Measurements from ENCODE around the gene FIG4.
"Not testable (repeated sequence)": the region's sequence is repeated elsewhere in the genome, so short reads cannot be mapped to it uniquely, and the experiment has no call there.

FIG4 gene

DNA sequence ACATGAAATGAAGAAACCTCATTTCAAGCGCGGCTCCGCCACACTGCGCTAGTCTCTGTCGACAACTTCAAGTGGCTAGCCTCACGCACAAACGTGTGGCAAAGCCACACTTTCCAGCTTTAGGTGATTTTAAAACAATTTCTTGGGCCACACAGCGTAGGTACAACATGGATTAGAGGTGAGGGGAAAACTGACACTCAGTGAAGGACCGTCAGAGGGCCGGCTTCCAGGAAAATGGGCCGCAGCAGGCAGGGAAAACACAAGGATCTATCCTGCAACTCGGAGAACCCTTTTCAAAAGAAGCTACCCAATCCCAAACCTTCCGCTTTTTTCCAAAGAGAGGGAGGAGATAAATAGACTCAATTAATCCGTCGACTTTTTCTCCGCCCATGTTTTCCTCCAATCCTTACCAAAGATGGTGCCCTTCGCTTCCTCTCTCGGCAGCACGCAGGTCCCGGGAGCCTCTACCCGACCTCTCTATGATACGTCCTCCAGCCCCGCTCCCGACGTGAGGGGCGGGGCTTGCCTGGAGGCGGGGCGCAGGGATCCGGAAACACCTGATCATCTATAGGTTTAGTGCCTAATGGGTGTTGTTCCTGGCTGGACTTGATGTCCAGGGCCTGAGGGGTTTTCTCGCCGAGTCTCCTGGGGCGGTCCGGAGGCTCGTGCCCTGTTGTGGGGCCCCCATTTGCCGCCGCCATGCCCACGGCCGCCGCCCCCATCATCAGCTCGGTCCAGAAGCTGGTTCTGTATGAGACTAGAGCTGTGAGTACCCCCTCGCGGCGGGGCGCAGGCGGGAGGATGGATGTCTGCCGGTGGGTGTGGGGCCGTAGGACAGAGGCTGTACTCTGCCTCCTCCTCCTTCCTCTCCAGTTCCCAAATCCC is at the start of gene FIG4, which contains the start of gene AK9:
FIG4 (plus strand) TSS at position 560 of the 885 bp plus-strand sequence; CDS start at position 700, 140 bp downstream.
AK9 (minus strand) TSS at position 466 of the 885 bp plus-strand sequence. CDS start 15,457 bp downstream, outside the sequence.
- peak; percentile 87 for DNase-seq

DNA sequence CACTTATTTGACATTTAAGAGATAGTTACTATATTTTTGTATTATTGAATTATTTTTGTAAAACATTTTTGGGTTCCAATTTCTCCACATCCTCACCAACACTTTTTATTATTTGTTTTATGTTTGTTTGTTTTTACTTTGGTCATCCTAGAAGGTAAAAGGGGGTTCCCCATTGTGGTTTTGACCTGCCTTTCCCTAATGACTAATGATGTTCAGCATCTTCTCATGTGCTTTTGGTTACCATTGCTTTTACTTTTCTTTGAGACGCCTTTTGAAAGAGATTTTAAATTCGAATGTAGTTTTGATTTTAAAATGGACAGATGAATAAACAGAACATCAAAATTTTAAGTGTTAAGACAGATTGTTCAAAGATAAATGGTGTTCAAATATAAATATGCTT is 47.0 kb upstream of the FIG4 start:
- no peak for DNase-seq

DNA sequence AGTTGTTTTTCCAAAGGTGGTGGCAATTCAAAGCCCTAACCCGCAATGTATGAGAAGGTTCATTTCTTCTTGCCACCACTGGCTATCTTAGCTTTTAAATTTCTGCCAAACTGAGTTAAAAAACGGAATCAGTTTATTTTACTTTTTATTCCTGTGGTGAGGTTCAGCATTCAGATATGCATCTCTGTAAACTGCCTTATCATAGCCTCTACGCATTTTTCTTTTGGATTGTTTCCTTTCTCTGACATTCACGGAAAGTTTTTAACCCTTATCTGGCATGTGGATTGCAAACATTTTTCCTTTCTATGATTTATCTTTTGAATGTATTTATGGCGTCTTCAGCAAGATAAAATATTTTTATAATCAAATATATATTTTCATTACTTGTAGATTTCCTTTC is 37.8 kb upstream of the FIG4 start:
- no peak for DNase-seq

GRCh38 chr6:109655761-109656262 is 35.3 kb upstream of the FIG4 start:
- DNase-seq: no peak

GRCh38 chr6:109660526-109661320 is 30.4 kb upstream of the FIG4 start:
- DNase-seq: no peak

DNA sequence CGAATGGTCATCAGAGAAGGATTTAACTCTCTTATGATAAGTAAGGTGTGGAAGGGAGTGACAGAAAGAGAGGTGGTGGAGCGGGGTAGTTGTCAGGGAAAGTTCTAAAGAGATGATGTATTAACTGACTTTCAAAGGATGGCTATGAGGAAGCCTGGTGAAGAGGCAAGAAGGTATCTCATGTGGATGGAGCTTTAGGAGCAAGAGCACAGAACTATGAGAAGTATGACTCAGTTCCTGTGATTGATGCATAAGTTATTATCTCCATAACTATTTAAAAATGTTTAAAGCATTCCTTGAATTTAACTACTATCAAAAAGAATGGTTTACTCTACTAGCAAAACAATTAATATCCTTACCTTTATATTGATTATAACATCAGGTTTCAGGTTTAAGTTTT is 28.9 kb upstream of the FIG4 start:
- no peak for DNase-seq

DNA sequence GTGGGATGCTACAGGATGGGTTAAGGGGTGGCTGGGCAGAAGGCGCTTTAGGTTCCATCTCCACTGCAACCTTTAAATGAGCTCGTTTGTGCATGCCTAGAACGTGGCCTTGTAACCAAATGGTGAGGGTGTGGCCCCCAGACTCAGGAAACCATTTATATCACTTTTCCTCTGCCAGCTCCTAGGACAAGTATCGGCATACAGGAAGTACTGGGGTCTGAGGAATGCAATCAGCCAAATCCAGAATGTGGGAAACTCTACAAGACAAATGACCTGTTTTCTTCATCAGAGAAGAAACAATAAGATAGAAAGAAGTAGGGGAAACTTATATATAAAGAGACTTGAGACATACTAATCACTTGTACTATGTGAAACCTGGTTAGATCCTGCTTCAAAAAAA is 21.3 kb upstream of the FIG4 start:
- no peak for DNase-seq

- no peak for DNase-seq
These were observed 19.4 kb upstream of the FIG4 start for GRCh38 chr6:109671733-109672132.

DNA sequence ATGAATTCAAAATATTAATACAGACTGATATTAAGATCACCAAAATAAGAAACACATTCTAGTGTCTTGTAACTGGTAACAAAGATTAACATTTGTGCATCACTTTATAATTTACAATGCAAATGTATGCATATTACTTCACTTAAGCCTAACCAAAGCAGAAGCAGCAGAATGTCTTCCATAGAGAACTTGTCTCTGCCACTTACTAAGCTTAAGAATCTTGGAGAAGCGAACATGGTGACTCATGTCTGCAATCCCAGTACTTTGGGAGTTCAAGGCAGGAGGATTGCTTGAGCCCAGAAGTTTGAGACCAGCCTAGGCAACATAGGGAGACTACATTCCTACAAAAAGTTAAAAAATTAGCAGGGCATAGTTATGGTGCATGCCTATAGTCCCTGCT is 18.9 kb upstream of the FIG4 start:
- DNase-seq: no peak

DNA sequence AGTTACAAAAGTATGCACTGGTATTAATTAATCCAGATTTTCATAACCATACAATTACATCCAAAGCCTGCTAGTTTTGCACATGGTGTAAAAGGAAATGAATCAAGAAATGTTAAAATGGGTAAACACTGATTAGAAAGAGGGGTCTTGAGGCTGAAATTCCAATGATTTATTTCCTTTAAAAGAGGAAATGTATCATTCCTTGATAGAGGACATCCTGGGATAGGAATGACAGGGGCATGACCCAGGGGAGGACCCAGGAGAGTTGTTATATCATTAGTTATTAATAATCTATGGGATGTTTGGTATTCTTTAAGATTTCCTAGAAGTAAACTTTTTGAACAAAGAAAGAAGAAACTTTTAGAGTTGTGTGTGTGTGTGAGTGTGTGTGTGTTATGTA is 18.3 kb upstream of the FIG4 start:
- DNase-seq: no peak

DNA sequence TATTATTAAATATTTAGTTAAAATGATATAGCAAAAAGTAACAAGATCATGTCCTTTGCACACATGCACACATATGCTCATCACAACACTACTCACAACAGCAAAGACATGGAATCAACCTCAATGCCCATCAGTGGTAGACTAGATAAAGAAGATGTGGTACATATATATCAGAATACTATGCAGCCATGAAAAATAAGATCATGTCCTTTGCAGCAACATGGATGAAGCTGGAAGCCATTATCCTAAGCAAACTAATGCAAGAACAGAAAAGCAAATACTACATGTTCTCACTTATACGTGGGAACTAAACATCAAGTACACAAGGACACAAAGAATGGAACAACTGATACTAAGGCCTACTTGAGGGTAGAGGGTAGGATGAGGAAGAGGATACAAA is 14.4 kb upstream of the FIG4 start:
- DNase-seq: no peak

DNA sequence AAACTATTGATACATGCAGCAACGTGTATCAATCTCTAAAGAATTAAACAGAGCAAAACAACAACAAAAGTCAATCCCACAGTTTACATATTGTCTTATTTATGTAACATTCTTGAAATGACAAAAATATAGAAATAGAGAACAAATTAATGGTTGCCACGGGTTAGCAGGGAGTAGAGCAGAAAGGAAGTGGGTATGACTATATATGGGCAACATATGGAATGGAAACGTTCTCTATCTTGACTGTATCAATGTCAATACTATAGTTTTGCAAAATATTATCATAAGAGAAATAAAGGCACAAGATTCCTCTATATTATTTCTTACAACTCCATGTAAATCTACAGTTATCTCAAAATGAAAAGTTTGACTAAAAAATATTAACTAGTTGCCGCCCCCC is 12.9 kb upstream of the FIG4 start:
- no peak for DNase-seq

- not testable (repeated sequence) for DNase-seq
These were observed 12.2 kb upstream of the FIG4 start for GRCh38 chr6:109678661-109679505.

DNA sequence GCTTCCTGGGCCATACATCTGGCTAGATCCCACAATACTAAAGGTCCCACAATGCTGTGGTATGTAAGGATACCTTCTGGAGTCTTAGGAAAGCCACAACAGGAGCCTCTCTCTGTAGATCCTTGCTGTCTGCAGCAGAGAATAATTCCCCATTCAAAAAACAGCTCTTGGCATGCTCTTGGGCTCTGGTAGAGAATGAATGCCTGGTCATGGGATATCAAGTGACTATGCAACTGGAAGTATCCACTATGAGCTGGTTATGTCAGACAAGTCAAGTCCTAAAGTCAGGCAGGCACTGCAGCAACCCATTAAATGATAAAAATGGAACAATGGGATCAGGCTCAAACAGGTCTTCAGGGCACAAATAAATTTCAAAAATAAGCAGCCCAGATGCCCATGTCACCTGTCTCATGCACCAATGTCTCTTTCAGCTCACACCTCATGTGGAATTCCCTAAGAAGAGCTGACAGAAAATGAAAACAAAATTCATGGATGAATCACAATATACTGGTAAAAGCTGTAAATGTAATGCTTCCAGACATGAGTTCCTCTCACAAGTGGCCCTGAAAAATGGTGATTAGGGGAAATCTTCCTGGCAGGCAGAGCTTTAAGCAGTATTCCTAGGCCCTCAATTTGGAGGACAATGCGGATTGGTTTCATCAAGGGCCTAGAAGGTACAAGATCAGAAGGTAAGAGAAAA is 4.4 kb upstream of the FIG4 start:
- DNase-seq: no peak

DNA sequence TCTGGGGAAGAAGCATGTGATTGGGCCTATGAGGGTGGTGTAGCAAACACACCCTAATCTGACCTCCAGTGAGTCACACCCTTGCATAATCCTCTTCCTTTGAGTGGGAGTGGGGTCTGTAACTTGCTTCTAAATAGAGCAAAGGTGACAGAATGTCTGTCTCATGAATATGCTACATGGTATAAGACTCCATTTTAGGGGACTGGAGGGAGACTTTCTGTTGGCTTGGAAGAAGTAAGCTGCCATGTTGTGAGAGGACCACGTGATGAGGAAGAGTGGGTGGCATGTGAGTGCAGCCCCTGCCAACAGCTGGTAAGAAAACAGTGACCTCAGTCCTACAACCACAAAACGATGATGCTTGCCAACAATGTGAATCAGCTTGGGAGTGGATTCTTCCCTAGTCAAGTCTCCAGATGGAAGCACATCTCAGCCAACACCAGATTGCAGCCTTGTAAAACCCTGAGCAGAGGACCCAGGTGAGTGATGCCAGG is 3.8 kb upstream of the FIG4 start:
- DNase-seq: no peak

DNA sequence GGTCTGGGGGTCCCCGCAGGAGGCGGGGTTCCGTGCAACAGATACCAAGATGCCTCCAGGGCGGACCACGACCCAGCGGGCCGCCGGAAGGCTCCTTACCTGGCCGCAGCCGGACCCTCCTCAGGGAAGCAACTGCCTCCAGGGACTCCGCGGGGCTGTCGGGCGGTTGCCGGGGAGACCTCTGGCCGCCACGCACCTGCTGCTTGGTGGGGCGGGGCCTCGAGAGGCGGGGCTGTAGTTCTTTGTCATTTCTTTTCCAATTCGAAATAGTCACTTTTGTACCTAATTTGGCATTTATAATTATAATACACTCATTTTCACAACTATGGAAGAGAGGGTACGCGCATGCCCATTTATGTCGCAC is 741 bp upstream of the FIG4 start:
- peak; percentile 55 for DNase-seq

DNA sequence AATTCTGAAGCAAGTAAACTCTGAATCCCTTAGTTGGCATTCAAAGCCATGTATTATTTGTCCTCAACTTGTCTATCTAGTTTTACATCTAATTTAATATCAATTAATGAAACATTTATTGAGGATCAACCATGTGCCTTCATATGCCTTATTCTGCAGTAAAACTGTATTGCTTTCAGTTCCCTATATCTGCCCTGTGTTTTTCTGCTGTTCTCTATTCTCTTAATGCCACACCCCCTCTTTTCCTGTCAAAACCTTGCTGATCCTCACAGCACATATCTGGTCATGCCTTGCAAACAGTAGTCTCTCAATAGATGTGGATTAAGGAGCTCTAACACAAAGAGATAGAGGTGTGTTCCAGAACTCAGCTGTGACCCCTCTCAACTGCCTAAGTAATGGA is 2.0 kb downstream of the FIG4 start:
- no peak for DNase-seq

- no peak for DNase-seq
These were observed 4.4 kb downstream of the FIG4 start for GRCh38 chr6:109695468-109695867.

DNA sequence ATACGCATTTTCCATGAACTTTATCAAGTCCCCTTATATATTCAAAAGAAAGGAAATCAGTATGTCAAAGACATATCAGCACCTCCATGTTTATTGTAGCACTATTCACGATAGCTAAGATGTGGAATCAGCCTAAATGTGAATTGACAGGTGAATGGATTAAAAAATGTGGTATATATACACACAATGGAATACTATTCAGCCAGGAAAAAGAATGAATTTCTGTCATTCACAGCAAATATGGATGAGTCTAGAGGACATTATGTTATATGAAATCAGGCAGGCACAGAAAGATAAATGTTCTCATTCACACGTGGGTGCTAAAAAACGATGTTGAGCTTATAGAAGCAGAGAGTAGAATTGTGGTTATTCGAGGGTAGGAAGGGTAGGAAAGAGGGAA is 5.3 kb downstream of the FIG4 start:
- no peak for DNase-seq

DNA sequence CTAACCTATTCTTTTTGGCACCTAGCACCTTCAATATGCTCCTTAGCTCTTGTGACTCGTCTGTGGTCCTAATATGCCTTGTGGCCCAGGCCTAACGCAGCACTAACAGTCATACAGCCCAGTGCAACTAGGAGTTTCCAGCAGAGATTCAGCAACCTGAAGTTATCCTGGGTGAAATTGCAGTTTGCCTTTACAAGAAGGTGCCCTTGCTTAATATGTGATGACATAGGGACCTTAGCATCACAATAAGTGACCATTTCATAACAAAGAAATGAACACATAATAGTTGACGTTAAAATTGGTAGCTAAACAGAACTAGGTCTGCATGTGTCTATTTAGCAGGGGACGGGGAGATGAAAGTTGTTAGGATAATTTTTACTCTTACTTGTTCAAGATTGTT is 10.1 kb downstream of the FIG4 start:
- DNase-seq: no peak

- DNase-seq: no peak
These were observed 10.7 kb downstream of the FIG4 start for GRCh38 chr6:109701774-109702173.

DNA sequence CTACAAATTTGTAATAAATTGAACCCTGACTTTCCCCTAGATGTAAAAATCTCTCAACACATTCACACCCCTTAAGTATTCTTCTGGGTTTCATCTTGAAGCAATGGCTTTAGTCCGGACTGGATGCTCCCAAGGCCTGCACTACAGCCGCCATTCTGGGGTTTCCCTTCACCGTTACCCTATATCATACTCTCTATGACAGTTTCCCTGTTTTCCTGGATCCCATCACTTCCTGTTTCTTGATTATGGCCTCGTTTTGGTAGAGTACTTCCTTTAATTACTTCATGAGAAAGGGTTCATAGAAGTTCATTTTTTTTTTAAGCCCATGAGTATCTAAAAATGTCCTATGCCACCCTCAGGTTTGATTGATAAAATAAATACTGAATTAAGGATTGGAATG is 11.7 kb downstream of the FIG4 start:
- DNase-seq: no peak
